NCI-H2227 (cell line): ENCODE data around the gene SERPING1.

Experiments
- DNase-seq: peaks from one replicate; lab custom pipeline; 2025; ENCODE audit not compliant: unreplicated experiment; lab: John Stamatoyannopoulos, UW

Gene SERPING1

GRCh38 chr11:57597916-57598830, 688 bp downstream of the SERPING1 start:
- DNase-seq = peak; percentile 73

GRCh38 chr11:57598831-57599155, 1.3 kb downstream of the SERPING1 start:
- DNase-seq = no peak

DNA sequence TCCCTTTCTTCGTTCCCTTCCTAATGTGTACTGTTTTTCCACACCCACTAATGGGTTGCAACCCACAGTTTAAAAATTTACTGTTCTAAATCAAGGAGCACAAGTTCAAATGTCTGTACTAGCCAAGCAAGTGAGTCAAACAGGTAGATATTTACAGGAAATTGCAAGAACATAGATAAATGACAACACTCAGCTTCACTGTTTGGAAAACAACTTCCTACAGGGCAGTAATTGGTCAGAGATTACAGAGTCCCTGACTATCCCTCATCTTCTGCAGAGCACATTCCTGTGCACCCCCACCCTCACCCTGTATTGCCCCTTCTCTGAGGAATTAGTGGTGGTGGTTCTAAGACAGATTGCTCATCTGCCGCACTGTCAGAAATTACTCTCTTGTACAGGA, 1.9 kb downstream of the SERPING1 start:
- DNase-seq = no peak

DNA sequence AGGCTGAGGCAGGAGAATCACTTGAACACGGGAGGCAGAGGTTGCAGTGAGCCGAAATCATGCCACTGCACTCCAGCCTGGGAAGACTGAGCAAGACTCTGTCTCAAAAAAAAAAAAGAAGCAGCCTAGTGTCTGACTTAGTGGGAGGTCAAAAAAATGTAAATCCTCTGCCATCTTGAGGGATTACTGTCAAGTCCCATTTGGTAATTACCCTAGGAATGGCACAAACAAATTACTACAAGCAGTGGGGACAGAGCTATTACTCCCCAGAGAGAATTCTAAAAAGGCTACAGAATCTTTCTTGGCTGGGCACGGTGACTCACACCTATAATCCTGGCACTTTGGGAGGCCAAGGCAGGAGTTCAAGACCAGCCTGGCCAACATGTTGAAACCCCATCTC, 3.8 kb downstream of the SERPING1 start:
- no peak for DNase-seq

DNA sequence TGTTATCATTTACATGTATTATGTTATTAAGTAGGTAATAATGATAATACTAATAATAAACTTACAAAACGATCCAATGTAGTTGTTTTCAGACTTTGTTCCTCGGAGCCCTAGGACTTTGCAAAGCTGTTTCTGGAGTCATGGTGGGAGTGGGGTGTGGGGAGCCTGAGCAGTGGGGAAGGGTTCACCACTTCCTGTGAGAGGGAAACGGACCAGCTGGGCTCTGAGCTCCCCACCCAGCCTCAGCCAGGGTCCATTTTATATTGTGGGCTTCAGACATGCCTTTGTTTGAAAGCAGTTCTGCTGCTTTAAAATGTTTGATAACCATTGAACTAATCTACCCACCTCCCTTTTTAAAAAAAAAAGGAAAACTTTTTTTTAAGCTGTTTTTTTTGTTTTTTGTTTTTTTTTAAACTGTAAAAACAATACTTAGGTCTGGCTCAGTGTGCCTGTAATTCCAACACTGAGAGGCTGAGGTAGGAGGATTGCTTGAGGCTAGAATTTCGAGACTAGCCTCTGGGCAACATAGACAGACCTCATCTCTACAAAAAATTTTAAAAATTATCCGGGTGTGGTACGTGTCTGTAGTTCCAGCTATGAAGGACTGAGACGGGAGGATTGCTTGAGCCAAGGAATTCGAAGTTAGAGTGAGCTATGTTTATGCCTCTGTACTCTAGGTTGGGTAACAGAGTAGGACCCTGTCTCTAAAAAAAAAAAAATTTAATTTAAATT, 7.0 kb downstream of the SERPING1 start:
- no peak for DNase-seq

- DNase-seq = no peak
These were observed 7.5 kb downstream of the SERPING1 start for GRCh38 chr11:57605028-57605420.

- DNase-seq = no peak
These were observed 12.7 kb downstream of the SERPING1 start for GRCh38 chr11:57610170-57610569.

DNA sequence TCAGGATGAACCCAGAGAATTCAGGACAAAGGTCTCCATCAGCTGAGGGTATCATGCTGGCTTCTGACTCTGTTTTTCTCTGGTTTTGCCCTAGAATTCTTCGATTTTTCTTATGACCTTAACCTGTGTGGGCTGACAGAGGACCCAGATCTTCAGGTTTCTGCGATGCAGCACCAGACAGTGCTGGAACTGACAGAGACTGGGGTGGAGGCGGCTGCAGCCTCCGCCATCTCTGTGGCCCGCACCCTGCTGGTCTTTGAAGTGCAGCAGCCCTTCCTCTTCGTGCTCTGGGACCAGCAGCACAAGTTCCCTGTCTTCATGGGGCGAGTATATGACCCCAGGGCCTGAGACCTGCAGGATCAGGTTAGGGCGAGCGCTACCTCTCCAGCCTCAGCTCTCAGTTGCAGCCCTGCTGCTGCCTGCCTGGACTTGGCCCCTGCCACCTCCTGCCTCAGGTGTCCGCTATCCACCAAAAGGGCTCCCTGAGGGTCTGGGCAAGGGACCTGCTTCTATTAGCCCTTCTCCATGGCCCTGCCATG, 16.8 kb downstream of the SERPING1 start:
- DNase-seq = no peak

GRCh38 chr11:57615308-57615707, 17.8 kb downstream of the SERPING1 start:
- no peak for DNase-seq

- DNase-seq = no peak
These were observed 19.1 kb downstream of the SERPING1 start for GRCh38 chr11:57616595-57616994.

DNA sequence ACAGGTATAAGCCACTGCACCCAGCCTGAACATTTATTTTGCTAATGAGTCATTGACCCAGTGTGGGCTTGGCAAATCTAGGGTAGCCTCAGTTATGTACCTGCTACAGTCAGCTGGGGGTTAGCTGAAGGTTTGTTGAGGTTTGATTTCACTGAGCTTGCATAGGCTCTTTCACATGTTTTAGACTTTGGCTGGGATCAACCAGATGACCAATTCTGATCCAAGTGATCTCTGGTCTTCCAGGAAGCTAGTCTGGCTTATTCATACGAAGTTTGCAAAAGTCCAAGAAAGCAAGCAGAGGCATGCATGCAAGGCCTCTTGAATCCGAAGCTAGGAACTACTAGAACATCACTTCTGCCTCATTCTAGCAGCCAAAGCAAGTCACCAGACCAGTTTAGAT, 21.0 kb downstream of the SERPING1 start:
- DNase-seq = no peak

DNA sequence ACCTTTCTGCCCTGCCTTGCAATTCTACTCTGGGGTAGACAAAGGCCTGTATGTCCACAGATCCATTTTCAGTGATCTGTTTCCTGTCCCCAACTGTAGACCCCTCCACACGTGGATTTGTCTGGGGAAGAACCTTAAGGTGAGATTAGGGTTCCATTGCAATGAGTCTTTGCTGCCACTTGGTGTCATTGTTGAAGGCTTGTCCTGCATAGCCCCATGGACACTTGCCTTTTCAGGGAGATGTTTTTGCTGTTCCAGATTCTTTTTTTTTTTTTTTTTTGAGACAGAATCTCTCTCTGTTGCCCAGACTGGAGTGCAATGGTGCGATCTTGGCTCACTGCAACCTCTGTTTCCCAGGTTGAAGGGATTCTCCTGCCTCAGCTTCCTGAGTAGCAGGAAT, 21.8 kb downstream of the SERPING1 start:
- DNase-seq = no peak

DNA sequence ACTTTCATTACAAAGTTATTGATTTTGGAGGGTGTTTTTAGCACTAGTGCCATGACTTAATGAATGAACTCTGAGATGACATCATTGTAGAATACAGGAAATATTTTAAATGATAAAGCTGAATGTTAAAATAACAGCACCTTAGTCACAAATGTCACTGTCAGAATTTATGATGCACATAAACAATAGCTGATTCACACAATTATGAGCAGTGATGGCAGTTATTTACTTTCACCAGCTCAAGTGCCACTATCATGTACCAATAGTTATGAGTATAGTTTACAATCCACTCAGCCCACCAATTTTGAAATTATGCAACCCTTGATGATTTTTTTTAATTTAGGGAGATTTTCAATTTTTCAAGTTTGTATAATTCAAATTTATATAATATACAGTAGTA, 23.0 kb downstream of the SERPING1 start:
- no peak for DNase-seq

- peak; percentile 90 for DNase-seq
These were observed 24.8 kb downstream of the SERPING1 start for GRCh38 chr11:57622263-57622662.

DNA sequence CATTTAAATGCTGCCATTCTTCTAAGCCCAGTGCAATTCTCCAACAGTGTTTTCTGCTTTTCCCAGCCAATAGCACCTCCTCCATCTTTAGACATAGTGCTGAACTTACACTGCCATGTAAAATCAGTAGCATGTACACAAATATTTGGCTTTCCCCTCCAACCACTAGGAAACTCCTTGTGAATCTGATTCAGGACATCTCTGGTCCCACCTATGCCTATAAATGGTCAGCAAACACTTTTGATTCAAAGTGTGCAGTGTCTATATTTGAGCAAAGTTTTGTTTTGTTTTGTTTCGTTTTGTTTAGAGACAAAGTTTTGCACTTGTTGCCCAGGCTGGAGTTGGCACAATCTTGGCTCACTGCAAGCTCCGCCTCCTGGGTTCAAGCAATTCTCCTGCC, 27.4 kb downstream of the SERPING1 start:
- no peak for DNase-seq

- DNase-seq = no peak
These were observed 29.4 kb downstream of the SERPING1 start for GRCh38 chr11:57626895-57627294.

DNA sequence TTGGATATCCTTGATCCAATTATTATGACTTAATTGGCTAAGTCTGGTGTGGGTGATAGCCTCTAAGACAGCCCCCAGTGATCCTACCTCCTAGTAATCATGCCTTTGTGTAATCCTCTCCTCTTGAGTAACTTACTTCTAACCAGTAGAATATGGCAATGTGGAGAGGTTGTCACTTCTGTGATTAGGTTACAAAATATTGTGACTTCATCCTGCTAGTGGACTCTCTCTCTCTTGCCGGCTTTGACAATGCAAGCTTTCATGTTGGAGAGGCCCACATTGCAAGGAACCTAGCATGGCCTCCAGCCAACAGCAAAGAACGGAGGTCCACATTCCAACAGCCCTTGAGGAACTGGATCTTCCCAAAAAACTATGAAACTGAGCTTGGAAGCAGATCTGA, 32.7 kb downstream of the SERPING1 start:
- no peak for DNase-seq

- no peak for DNase-seq
These were observed 34.6 kb downstream of the SERPING1 start for GRCh38 chr11:57632116-57632515.

- no peak for DNase-seq
These were observed 36.0 kb downstream of the SERPING1 start for GRCh38 chr11:57633394-57634070.

GRCh38 chr11:57634311-57634710, 36.8 kb downstream of the SERPING1 start:
- no peak for DNase-seq

DNA sequence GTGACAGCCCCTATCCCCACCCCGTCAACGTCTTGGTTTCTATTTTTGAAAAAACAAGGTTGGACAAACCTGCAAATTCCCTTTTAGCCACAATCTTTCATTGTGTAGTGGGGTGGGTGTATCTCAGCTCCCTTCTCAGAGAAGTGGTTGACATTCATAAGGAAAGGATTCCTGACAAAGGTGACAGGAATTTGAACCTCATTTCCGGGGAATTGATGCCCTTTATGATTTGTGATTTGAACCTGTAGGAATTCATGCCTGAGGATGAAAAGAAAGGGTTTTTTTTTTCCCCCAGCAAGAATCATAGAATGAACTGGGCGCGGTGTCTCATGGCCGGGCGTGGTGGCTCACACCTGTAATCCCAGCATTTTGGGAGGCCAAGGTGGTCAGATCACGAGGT, 37.8 kb downstream of the SERPING1 start:
- no peak for DNase-seq

DNA sequence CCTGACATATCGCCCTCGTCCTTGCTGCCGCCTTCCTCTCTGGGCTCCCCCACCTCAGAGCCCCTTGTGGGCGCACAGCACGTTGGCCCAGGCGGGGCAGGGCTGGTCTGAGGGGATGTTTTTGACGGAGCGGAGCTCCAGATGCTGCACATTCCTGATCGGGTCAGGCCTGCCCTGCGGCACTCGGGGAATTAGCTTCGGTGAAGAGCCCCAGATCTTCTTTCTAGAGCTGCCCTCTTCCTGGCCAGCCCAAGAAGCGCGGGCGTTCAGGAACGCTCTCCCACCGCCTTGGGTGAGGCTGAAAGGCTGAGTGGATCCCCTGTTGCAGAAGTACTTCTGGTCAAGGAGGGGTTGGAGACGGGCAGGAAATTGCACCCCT, 40.1 kb downstream of the SERPING1 start:
- DNase-seq = peak; percentile 71
